HepG2 (cell line): Measurements from ENCODE around the gene RHBDF2. TPM values are rescaled to one million over a fixed set of nuclear protein-coding genes. Genes with fewer than 3 reads are reported as not detected.

Experiments
- AKNA ChIP-seq: sonication (generic); formaldehyde crosslinking; IDR thresholded peaks from 2 replicates; pipeline ENCODE4 v1.4.0; 2020; ENCODE audit warnings: missing genetic modification reagents, borderline replicate concordance
- BHLHE40 ChIP-seq: IDR thresholded peaks from 2 replicates; pipeline ENCODE4 v1.6.1; 2011; ENCODE audit warnings: low read length, improper control_type of control experiment
- CC2D1A ChIP-seq: sonication (generic); formaldehyde crosslinking; IDR thresholded peaks from 2 replicates; pipeline ENCODE4 v1.8.1; 2023; ENCODE audit warnings: mild to moderate bottlenecking, missing genetic modification reagents
- FOXM1 ChIP-seq: sonication (generic); formaldehyde crosslinking; IDR thresholded peaks from 2 replicates; pipeline ENCODE4 v1.5.0; 2020; ENCODE audit warnings: missing genetic modification reagents
- HNRNPLL ChIP-seq: fragments of 200-400 bp; formaldehyde crosslinking; IDR thresholded peaks from 2 replicates; pipeline ENCODE4 v1.6.1; 2017; ENCODE audit warnings: mild to moderate bottlenecking, low read depth, low read length; ENCODE audit not compliant: poor library complexity, severe bottlenecking
- ISX ChIP-seq: sonication (generic); formaldehyde crosslinking; conservative IDR thresholded peaks from 2 replicates; pipeline ENCODE4 v1.5.0; 2020; ENCODE audit warnings: missing genetic modification reagents
- KDM2A ChIP-seq: sonication (generic); formaldehyde crosslinking; IDR thresholded peaks from 2 replicates; pipeline ENCODE4 v1.4.0; 2020; ENCODE audit warnings: low read depth, missing genetic modification reagents, borderline replicate concordance
- NCOR1 ChIP-seq: fragments of 200-600 bp; sonication (generic); IDR thresholded peaks from 2 replicates; pipeline ENCODE4 v1.7.0; 2017; ENCODE audit warnings: antibody characterized with exemption, low read length, borderline replicate concordance
- RFX3 ChIP-seq: IDR thresholded peaks from 2 replicates; pipeline ENCODE4 v1.6.1; 2016; ENCODE audit warnings: missing biosample characterization, missing genetic modification reagents
- SRF ChIP-seq: IDR thresholded peaks from 2 replicates; pipeline ENCODE4 v1.6.1; 2011; ENCODE audit warnings: mild to moderate bottlenecking, low read depth, low read length, moderate library complexity
- TAF15 ChIP-seq: fragments of 200-400 bp; formaldehyde crosslinking; IDR thresholded peaks from one replicate; pipeline ENCODE4 v1.6.1; 2018; ENCODE audit warnings: mild to moderate bottlenecking, low read depth, low read length; ENCODE audit not compliant: poor library complexity, severe bottlenecking
- ZGPAT ChIP-seq: IDR thresholded peaks from 2 replicates; pipeline ENCODE4 v1.6.1; 2016; ENCODE audit warnings: mild to moderate bottlenecking
- ZHX1 ChIP-seq: sonication (generic); formaldehyde crosslinking; IDR thresholded peaks from 2 replicates; pipeline ENCODE4 v1.8.1; 2022; ENCODE audit warnings: low read depth, mild to moderate bottlenecking, missing genetic modification reagents
- ZNF12 ChIP-seq: sonication (generic); formaldehyde crosslinking; IDR thresholded peaks from 2 replicates; pipeline ENCODE4 v1.5.0; 2020; ENCODE audit warnings: missing genetic modification reagents
- ZNF24 ChIP-seq: fragments of 450-650 bp; IDR thresholded peaks from 2 replicates; pipeline ENCODE4 v1.6.1; 2017; ENCODE audit warnings: antibody characterized with exemption, mild to moderate bottlenecking
- ZNF33B ChIP-seq: sonication (generic); formaldehyde crosslinking; IDR thresholded peaks from 2 replicates; pipeline ENCODE4 v1.5.1; 2020; ENCODE audit warnings: mild to moderate bottlenecking, missing genetic modification reagents
- ZNF737 ChIP-seq: sonication (generic); formaldehyde crosslinking; IDR thresholded peaks from 2 replicates; pipeline ENCODE4 v1.5.0; 2020; ENCODE audit warnings: missing genetic modification reagents, mild to moderate bottlenecking, borderline replicate concordance
- ZNF761 ChIP-seq: sonication (generic); formaldehyde crosslinking; conservative IDR thresholded peaks from 2 replicates; pipeline ENCODE4 v1.4.0; 2020; ENCODE audit warnings: mild to moderate bottlenecking, missing genetic modification reagents
- polyA plus RNA-seq, 8 experiments: library from polyadenylated mRNA; depleted of rRNA in 3 of 8; stranded (reverse) in 7 of 8; unstranded in 1 of 8; fragments of >200 nt; fragmentation: Illumina TruSeq in 4 of 8; extraction: Trizol in 4 of 8; gene quantifications; 2 replicates each; pipeline versions ENCODE4 v1.2.1 to v1.2.3, GENCODE V29; 2011 to 2016; ENCODE audit warnings: low read depth in 4 of 8, missing spikeins in 1 of 8, mixed read lengths in 1 of 8; ENCODE audit not compliant: insufficient read depth in 1 of 8
- total RNA-seq, 5 experiments: library from RNA; depleted of rRNA; stranded (reverse); fragments of >200 nt; fragmentation: Illumina TruSeq; extraction: Trizol; gene quantifications; 2 replicates each; pipeline ENCODE4 v1.2.3, GENCODE V29; 2016; ENCODE audit warnings: low read depth in 1 of 5

The RHBDF2 gene
- total and polyA plus RNA-seq, 2 of the 13 experiments (the other 11 are each of a cell fraction or from before 2014, with no cell fraction given): 7.8 to 24.2 TPM

GRCh38 chr17:76458580-76459490 lies 42.4 kb downstream of the RHBDF2 start (continued):
- TF ChIP-seq RFX3 (CRISPR knock-in tag) (no peak), ZGPAT (CRISPR knock-in tag) (peak; percentile 21; the same call in 1 of the 2 replicates), HNRNPLL (no peak), ZNF12 (CRISPR knock-in tag) (no peak), ZHX1 (CRISPR knock-in tag) (no peak), FOXM1 (CRISPR knock-in tag) (no peak), ZNF24 (no peak), NCOR1 (no peak), AKNA (no peak), KDM2A (CRISPR knock-in tag) (peak; percentile 55; the same call in 1 of the 2 replicates), SRF (no peak), TAF15 (no peak), BHLHE40 (no peak), ZNF737 (CRISPR knock-in tag) (no peak), CC2D1A (no peak), ISX (CRISPR knock-in tag) (no peak), ZNF33B (no peak), ZNF761 (CRISPR knock-in tag) (no peak)
